PC-3 (cell line): ENCODE results near the gene DEPDC1B.

Experiments
- EZH2 ChIP-seq: fragments of 300-600 bp; sonication (generic); IDR thresholded peaks from one replicate; pipeline ENCODE4 v1.6.1; 2017; ENCODE audit warnings: antibody characterized with exemption, mild to moderate bottlenecking, low read length; ENCODE audit not compliant: unreplicated experiment
- TF ChIP-seq, protein P1 (sequence below): fragments of 300-600 bp; sonication (generic); conservative IDR thresholded peaks from 2 replicates; pipeline ENCODE4 v1.5.1; 2017; ENCODE audit warnings: antibody characterized with exemption, low read depth, mild to moderate bottlenecking, low read length

DNA sequence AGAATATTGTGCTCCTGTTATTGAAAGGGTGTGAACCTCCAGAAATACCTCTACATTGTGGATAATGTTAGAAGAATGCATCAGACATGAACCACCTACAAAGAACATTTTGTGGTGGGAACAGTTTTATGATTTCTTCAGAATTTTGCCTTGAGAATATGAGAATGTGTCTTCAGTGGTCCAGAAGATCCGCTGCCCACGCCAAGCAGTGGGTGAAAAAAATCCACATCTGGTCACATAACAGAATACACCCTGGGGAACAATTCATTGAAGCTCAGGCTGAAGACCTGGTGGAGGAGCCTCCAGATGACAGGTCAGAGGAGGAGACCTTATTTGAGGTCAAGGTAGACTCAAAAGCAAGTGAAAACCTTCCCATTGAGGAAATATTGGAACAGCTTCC lies 69.1 kb downstream of the DEPDC1B start:
- TF ChIP-seq, protein P1, sequence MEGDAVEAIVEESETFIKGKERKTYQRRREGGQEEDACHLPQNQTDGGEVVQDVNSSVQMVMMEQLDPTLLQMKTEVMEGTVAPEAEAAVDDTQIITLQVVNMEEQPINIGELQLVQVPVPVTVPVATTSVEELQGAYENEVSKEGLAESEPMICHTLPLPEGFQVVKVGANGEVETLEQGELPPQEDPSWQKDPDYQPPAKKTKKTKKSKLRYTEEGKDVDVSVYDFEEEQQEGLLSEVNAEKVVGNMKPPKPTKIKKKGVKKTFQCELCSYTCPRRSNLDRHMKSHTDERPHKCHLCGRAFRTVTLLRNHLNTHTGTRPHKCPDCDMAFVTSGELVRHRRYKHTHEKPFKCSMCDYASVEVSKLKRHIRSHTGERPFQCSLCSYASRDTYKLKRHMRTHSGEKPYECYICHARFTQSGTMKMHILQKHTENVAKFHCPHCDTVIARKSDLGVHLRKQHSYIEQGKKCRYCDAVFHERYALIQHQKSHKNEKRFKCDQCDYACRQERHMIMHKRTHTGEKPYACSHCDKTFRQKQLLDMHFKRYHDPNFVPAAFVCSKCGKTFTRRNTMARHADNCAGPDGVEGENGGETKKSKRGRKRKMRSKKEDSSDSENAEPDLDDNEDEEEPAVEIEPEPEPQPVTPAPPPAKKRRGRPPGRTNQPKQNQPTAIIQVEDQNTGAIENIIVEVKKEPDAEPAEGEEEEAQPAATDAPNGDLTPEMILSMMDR: no peak
- no peak for TF ChIP-seq EZH2
